ENCODE results near the gene TNS3.

Gene TNS3

GRCh38 chr7:47404010-47404409 is 177.9 kb downstream of the TNS3 start:
- DNase-seq (ENCODE audit: low read depth) = peak; percentile 33
- TF ChIP-seq MAX (IDR thresholded peaks at IDR 0.05; ENCODE audit: low read depth, low read length) = no peak
- TF ChIP-seq POLR2A (IDR thresholded peaks at IDR 0.05; ENCODE audit: extremely low read depth, insufficient read length) = no peak
- no peak for TF ChIP-seq MYC (IDR thresholded peaks at IDR 0.05; ENCODE audit: low read depth, low read length)
- no peak for TF ChIP-seq CTCF (IDR thresholded peaks at IDR 0.05; ENCODE audit: low read depth, low read length)
- H3K4me3 ChIP-seq (ENCODE audit: low read depth, low read length) = no peak overlapping the region

GRCh38 chr7:47402941-47403866 is 178.7 kb downstream of the TNS3 start:
- DNase-seq (ENCODE audit: low read depth) = no peak
- H3K4me3 ChIP-seq (ENCODE audit: low read depth, low read length) = no peak overlapping the region
- no peak for TF ChIP-seq MAX (IDR thresholded peaks at IDR 0.05; ENCODE audit: low read depth, low read length)
- no peak for TF ChIP-seq POLR2A (IDR thresholded peaks at IDR 0.05; ENCODE audit: extremely low read depth, insufficient read length)
- no peak for TF ChIP-seq CTCF (IDR thresholded peaks at IDR 0.05; ENCODE audit: low read depth, low read length)
- no peak for TF ChIP-seq MYC (IDR thresholded peaks at IDR 0.05; ENCODE audit: low read depth, low read length)

- TF ChIP-seq MYC (IDR thresholded peaks at IDR 0.05; ENCODE audit: low read depth, low read length) (no peak), POLR2A (IDR thresholded peaks at IDR 0.05; ENCODE audit: extremely low read depth, insufficient read length) (no peak), CTCF (IDR thresholded peaks at IDR 0.05; ENCODE audit: low read depth, low read length) (no peak), MAX (IDR thresholded peaks at IDR 0.05; ENCODE audit: low read depth, low read length) (no peak)
- DNase-seq (ENCODE audit: low read depth) = no peak
- no peak overlapping the region for H3K4me3 ChIP-seq (ENCODE audit: low read depth, low read length)
These were observed 180.0 kb downstream of the TNS3 start for GRCh38 chr7:47401611-47402570.

- H3K4me3 ChIP-seq (ENCODE audit: low read depth, low read length) = no peak overlapping the region
- DNase-seq (ENCODE audit: low read depth) = no peak
- TF ChIP-seq MYC (IDR thresholded peaks at IDR 0.05; ENCODE audit: low read depth, low read length) = no peak
- TF ChIP-seq CTCF (IDR thresholded peaks at IDR 0.05; ENCODE audit: low read depth, low read length) = no peak
- TF ChIP-seq POLR2A (IDR thresholded peaks at IDR 0.05; ENCODE audit: extremely low read depth, insufficient read length) = no peak
- TF ChIP-seq MAX (IDR thresholded peaks at IDR 0.05; ENCODE audit: low read depth, low read length) = no peak
These were observed 181.1 kb downstream of the TNS3 start for GRCh38 chr7:47400741-47401206.

- no peak for TF ChIP-seq CTCF (IDR thresholded peaks at IDR 0.05; ENCODE audit: low read depth, low read length)
- no peak for TF ChIP-seq MAX (IDR thresholded peaks at IDR 0.05; ENCODE audit: low read depth, low read length)
- no peak for TF ChIP-seq POLR2A (IDR thresholded peaks at IDR 0.05; ENCODE audit: extremely low read depth, insufficient read length)
- TF ChIP-seq MYC (IDR thresholded peaks at IDR 0.05; ENCODE audit: low read depth, low read length) = no peak
- no peak for DNase-seq (ENCODE audit: low read depth)
- no peak overlapping the region for H3K4me3 ChIP-seq (ENCODE audit: low read depth, low read length)
These were observed 181.9 kb downstream of the TNS3 start for GRCh38 chr7:47400001-47400400.
